Eye (tissue), 1 donor: ENCODE data around the gene CELA2A.

Source experiments
- DNase-seq: peaks from one replicate; pipeline ENCODE4 v3.0.0-alpha.2; 2015

Gene CELA2A

GRCh38 chr1:15456313-15456954 lies at the start of gene CELA2A:
TSS of gene CELA2A (plus strand) at chr1:15456732. CDS start at chr1:15456754, 22 bp downstream.
- no peak for DNase-seq

DNA sequence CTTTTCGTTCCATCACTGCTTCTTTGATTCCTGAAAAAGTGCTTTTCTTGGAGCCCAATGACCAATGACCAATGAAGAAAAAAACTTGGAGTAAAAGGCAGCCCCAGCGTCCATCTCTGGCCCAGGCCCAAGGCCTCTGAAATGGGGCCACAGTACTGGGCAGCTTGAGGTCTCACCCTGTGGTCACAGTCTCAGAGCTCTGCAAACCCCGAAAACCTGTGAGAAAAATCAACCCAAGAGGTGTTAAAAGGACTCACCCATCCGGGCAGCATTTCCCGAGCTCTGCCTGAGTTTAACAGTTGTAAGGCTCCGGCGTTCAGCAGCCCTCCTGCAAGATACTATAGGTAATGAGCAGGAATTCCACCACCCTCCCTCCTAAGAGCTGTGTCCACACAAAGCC lies 49.0 kb upstream of the CELA2A start:
- no peak for DNase-seq

- no peak for DNase-seq
These were observed 47.6 kb upstream of the CELA2A start for GRCh38 chr1:15408890-15409387.

- peak; percentile 97 for DNase-seq
These were observed 46.9 kb upstream of the CELA2A start, which contains the start of gene EFHD2 for GRCh38 chr1:15409388-15410222. TSS of gene EFHD2 (plus strand) at chr1:15409888. CDS start at chr1:15409972, 84 bp downstream.

GRCh38 chr1:15410223-15410883 lies 46.2 kb upstream of the CELA2A start:
- peak; percentile 51 for DNase-seq

- DNase-seq, result no peak
These were observed 45.7 kb upstream of the CELA2A start for GRCh38 chr1:15410884-15411245.

- no peak for DNase-seq
These were observed 44.9 kb upstream of the CELA2A start for GRCh38 chr1:15411593-15412137.

GRCh38 chr1:15412175-15412800 lies 44.2 kb upstream of the CELA2A start:
- no peak for DNase-seq

DNA sequence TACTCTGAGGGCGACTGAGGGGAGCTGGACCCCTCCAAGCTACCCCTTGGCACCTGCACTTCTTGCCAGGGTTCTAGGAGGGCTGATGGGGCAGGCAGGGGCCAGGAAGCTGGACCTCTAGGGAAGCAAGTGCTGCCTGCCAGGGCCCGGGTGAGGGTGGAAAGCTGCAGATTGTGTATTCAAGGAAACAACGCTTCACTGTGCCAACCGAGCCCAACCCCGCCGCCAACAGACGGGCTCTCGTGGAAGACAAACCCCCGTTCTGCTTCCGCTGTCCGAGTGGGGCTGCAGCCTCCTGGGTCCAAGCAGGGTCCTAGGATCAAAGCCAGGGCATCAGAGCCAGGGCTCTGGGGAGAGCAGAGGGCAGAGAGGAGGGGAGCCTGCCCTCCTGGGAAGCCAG lies 43.7 kb upstream of the CELA2A start:
- DNase-seq, result no peak

- DNase-seq, result no peak
These were observed 42.7 kb upstream of the CELA2A start for GRCh38 chr1:15413563-15414444.

- DNase-seq, result no peak
These were observed 42.0 kb upstream of the CELA2A start for GRCh38 chr1:15414445-15414983.

- DNase-seq, result no peak
These were observed 39.2 kb upstream of the CELA2A start for GRCh38 chr1:15417059-15417934.

DNA sequence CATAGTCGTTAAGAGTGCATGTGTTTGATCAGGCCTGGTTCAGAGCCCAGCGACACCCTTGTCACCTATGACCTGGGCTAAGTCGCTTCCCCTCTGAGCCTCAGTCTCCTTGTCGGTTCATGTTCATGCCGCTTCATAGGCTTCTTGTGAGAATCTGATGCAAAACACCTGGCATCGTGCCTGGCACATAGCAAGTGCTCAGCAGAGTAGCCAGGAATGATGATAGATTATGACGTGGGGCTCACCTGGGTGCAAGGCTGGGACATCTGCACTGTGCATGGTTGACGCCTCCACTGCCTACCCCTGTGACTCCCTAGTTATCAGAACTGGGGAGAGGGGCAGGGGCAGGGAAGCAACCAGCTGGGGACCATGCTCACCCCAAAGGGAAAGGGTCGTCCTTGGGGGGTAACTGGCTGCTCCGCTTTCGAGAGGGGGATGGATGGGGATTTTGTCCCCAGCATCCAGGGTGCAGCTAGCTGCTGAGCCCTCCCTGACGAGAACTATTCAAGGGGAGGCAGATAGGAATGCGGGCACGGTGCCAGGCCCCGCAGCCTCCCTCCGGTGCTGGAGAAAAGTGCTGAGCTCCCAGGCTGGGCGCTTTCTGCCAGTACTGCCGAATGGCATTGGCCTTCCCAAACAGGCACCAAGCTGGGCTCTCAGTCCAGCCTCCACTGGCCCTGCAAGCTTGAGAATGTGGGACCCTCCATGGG lies 37.6 kb upstream of the CELA2A start:
- no peak for DNase-seq

DNA sequence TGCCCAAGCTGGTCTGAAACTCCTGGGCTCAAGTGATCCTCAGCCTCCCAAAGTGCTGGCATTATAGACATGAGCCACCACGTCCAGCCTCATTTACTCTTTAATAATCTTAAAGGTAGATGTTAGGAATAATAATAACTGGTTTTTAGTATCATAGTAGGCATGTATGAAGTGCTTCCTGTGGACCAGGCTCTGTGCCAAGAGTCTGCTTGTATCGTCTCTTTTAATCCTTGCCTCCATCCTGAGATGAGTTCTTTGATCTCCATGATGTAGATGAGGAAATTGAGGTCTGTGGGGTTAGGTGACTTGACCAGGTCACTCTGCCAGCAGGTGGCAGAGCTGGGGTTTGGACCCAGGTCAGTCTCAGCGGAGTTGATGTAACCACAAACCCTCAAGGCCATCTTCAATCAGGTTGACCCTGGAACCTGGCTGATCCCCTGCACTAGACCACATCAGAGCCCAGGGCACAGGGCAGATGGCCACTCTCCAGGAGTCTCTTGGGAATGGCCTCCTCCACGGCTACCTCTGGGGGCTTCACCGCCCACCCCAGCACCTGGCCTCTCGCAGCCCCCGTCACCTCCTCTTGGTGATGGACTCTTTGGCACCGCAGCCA lies 35.6 kb upstream of the CELA2A start:
- no peak for DNase-seq

- DNase-seq, result no peak
These were observed 33.7 kb upstream of the CELA2A start for GRCh38 chr1:15422871-15423270.

DNA sequence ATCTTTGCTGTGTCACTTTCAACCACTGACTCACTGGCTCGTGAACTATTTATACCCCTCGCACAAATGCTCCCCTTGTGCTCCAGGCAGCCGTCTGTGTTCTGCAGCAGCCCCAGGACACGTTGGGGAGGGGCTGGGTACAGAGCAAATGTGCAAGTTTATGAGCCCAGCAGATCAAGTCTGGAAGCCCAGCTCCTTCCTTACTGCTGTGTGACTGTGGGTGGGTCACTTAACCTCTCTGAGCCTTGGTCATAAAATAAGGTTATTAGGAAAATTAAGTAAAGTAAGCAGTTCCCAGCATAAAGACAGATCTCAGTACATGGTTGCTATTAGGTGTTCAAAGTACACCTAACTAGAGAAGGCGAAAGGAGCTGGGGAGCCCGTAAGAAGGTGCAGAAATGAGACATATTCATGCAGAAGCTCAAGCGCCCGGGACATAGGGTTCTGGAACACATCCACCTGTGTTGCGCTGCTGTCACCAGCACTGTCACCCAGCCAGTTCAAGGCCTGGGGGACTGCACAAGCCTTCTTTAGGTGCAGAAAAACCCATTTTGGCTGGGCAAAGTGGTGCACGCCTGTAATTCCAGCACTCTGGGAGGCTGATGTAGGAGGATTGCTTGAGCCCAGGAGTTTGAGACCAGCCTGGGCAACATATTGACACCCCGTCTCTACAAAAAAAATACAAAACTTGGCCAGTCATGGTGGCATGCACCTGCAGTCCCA lies 33.0 kb upstream of the CELA2A start:
- DNase-seq, result no peak

- DNase-seq, result no peak
These were observed 32.3 kb upstream of the CELA2A start for GRCh38 chr1:15424146-15424667.

GRCh38 chr1:15424981-15425380 lies 31.6 kb upstream of the CELA2A start:
- no peak for DNase-seq
